HEK293 (cell line): Measurements from ENCODE around the gene AGT.

ENCODE experiments used
- CTCF ChIP-seq: fragments of 450-650 bp; formaldehyde crosslinking; IDR thresholded peaks from 2 replicates; pipeline ENCODE4 v1.5.1; 2016; ENCODE audit warnings: missing biosample characterization, missing genetic modification characterization
- IKZF3 ChIP-seq: fragments of 450-650 bp; IDR thresholded peaks from 2 replicates; pipeline ENCODE4 v1.5.0; 2018; ENCODE audit warnings: missing biosample characterization, mild to moderate bottlenecking, missing genetic modification characterization, moderate library complexity
- MYNN ChIP-seq: fragments of 450-650 bp; formaldehyde crosslinking; IDR thresholded peaks from 2 replicates; pipeline ENCODE4 v1.5.1; 2016; ENCODE audit warnings: missing biosample characterization, missing genetic modification characterization, borderline replicate concordance
- ZNF391 ChIP-seq: fragments of 450-650 bp; formaldehyde crosslinking; IDR thresholded peaks from 2 replicates; pipeline ENCODE4 v1.5.1; 2016; ENCODE audit warnings: low read depth, missing biosample characterization, missing genetic modification characterization, borderline replicate concordance
- ZNF585B ChIP-seq: fragments of 450-650 bp; formaldehyde crosslinking; IDR thresholded peaks from 2 replicates; pipeline ENCODE4 v1.5.1; 2016; ENCODE audit warnings: missing biosample characterization, missing genetic modification characterization
- TF ChIP-seq, protein P1 (sequence below): fragments of 450-650 bp; formaldehyde crosslinking; IDR thresholded peaks from 2 replicates; pipeline ENCODE4 v1.5.1; 2016; ENCODE audit warnings: missing biosample characterization, missing genetic modification characterization, low read depth
- TF ChIP-seq, protein P2 (sequence below): fragments of 450-650 bp; formaldehyde crosslinking; IDR thresholded peaks from 2 replicates; pipeline ENCODE4 v1.5.1; 2016; ENCODE audit warnings: missing biosample characterization, missing genetic modification characterization

DNA sequence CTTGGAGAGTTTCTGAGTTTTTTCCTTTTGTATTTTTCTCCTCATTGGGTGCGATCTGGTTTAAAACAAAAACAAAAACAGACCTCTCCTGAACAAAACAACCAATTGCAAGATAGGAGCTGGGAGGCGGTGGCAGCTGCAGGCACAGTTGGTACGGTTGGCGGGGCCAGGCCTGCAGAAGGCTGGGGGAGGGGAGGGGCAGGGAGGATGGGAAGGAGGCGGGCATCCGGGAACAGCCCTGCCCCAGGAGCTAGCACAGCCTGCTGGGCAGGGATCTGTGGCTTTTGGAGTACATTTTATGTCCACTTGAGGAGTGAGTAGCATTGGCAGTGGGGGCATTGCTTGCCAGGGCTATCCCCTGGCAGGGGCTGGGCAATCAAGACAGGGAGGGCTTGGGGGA lies 38.5 kb upstream of the AGT start:
- TF ChIP-seq, protein P1, sequence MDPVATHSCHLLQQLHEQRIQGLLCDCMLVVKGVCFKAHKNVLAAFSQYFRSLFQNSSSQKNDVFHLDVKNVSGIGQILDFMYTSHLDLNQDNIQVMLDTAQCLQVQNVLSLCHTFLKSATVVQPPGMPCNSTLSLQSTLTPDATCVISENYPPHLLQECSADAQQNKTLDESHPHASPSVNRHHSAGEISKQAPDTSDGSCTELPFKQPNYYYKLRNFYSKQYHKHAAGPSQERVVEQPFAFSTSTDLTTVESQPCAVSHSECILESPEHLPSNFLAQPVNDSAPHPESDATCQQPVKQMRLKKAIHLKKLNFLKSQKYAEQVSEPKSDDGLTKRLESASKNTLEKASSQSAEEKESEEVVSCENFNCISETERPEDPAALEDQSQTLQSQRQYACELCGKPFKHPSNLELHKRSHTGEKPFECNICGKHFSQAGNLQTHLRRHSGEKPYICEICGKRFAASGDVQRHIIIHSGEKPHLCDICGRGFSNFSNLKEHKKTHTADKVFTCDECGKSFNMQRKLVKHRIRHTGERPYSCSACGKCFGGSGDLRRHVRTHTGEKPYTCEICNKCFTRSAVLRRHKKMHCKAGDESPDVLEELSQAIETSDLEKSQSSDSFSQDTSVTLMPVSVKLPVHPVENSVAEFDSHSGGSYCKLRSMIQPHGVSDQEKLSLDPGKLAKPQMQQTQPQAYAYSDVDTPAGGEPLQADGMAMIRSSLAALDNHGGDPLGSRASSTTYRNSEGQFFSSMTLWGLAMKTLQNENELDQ (tag by site-specific recombination) = no peak
- TF ChIP-seq CTCF (tag by site-specific recombination) (no peak), ZNF391 (tag by site-specific recombination) (no peak), MYNN (tag by site-specific recombination) (no peak), IKZF3 (tag by site-specific recombination) (no peak), ZNF585B (tag by site-specific recombination) (no peak)
- TF ChIP-seq, protein P2, sequence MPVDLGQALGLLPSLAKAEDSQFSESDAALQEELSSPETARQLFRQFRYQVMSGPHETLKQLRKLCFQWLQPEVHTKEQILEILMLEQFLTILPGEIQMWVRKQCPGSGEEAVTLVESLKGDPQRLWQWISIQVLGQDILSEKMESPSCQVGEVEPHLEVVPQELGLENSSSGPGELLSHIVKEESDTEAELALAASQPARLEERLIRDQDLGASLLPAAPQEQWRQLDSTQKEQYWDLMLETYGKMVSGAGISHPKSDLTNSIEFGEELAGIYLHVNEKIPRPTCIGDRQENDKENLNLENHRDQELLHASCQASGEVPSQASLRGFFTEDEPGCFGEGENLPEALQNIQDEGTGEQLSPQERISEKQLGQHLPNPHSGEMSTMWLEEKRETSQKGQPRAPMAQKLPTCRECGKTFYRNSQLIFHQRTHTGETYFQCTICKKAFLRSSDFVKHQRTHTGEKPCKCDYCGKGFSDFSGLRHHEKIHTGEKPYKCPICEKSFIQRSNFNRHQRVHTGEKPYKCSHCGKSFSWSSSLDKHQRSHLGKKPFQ (tag by site-specific recombination) = no peak
